GM12892 (cell line): ENCODE results near the gene STN1.
A peak's percentile ranks its signal among the peaks of the same experiment; 100 is the strongest.

Source experiments
- DNase-seq: peaks from one replicate; pipeline ENCODE4 v3.0.0; 2011; ENCODE audit not compliant: insufficient read length
- FAIRE-seq: peaks from 2 replicates; lab custom pipeline; 2011; peaks lifted over from hg19 to GRCh38; lab: Jason Lieb, UNC
- POLR2A ChIP-seq: IDR thresholded peaks from 2 replicates; pipeline ENCODE4 v1.6.1; 2011; ENCODE audit warnings: low read depth, low read length, control low read depth
- POLR2AphosphoS5 ChIP-seq: IDR thresholded peaks from 2 replicates; pipeline ENCODE4 v1.6.1; 2011; ENCODE audit warnings: low read depth, low read length, control low read depth
- TAF1 ChIP-seq: IDR thresholded peaks from 2 replicates; pipeline ENCODE4 v1.6.1; 2011; ENCODE audit warnings: low read depth, mild to moderate bottlenecking, control low read depth, low read length, borderline replicate concordance

STN1 gene

GRCh38 chr10:103884681-103885139, 33.3 kb downstream of the STN1 start:
- DNase-seq: peak; percentile 32
- peak; percentile 88 for FAIRE-seq
- TF ChIP-seq POLR2AphosphoS5 (no peak), POLR2A (no peak), TAF1 (no peak)

GRCh38 chr10:103882285-103883007, 35.5 kb downstream of the STN1 start:
- DNase-seq (no peak), FAIRE-seq (no peak)
- TF ChIP-seq TAF1: no peak
- TF ChIP-seq POLR2AphosphoS5: no peak
- TF ChIP-seq POLR2A: no peak

GRCh38 chr10:103881416-103882284, 36.3 kb downstream of the STN1 start:
- FAIRE-seq (no peak), DNase-seq (no peak)
- no peak for TF ChIP-seq POLR2AphosphoS5
- no peak for TF ChIP-seq POLR2A
- no peak for TF ChIP-seq TAF1

GRCh38 chr10:103879831-103880230, 38.2 kb downstream of the STN1 start:
- FAIRE-seq (no peak), DNase-seq (no peak)
- no peak for TF ChIP-seq TAF1
- no peak for TF ChIP-seq POLR2AphosphoS5
- no peak for TF ChIP-seq POLR2A

- no peak for DNase-seq
- no peak for FAIRE-seq
- TF ChIP-seq POLR2A (no peak), TAF1 (no peak), POLR2AphosphoS5 (no peak)
Observed at GRCh38 chr10:103879409-103879808, 38.6 kb downstream of the STN1 start.

GRCh38 chr10:103877861-103878260, 40.1 kb downstream of the STN1 start:
- TF ChIP-seq TAF1: no peak
- TF ChIP-seq POLR2AphosphoS5: no peak
- no peak for TF ChIP-seq POLR2A
- DNase-seq (no peak), FAIRE-seq (no peak)

GRCh38 chr10:103876155-103876554, 41.8 kb downstream of the STN1 start:
- DNase-seq: no peak
- no peak for FAIRE-seq
- no peak for TF ChIP-seq TAF1
- TF ChIP-seq POLR2AphosphoS5: no peak
- no peak for TF ChIP-seq POLR2A

- FAIRE-seq: no peak
- DNase-seq: no peak
- TF ChIP-seq TAF1: no peak
- TF ChIP-seq POLR2AphosphoS5: no peak
- TF ChIP-seq POLR2A: no peak
Observed at GRCh38 chr10:103874730-103875129, 43.3 kb downstream of the STN1 start.

GRCh38 chr10:103872137-103872931, 45.6 kb downstream of the STN1 start:
- TF ChIP-seq POLR2AphosphoS5 (no peak), POLR2A (no peak), TAF1 (no peak)
- FAIRE-seq (no peak), DNase-seq (no peak)

GRCh38 chr10:103871006-103871405, 47.0 kb downstream of the STN1 start:
- no peak for FAIRE-seq

GRCh38 chr10:103870516-103870915, 47.5 kb downstream of the STN1 start:
- TF ChIP-seq POLR2AphosphoS5 (no peak), POLR2A (no peak), TAF1 (no peak)
- DNase-seq (no peak), FAIRE-seq (no peak)

More at GRCh38 chr10:103871006-103871405, 47.0 kb downstream of the STN1 start:
- no peak for DNase-seq
- TF ChIP-seq POLR2AphosphoS5: no peak
- no peak for TF ChIP-seq TAF1
- no peak for TF ChIP-seq POLR2A

GRCh38 chr10:103869336-103869735, 48.6 kb downstream of the STN1 start:
- no peak for TF ChIP-seq POLR2A
- TF ChIP-seq POLR2AphosphoS5: no peak
- TF ChIP-seq TAF1: no peak
- DNase-seq (no peak), FAIRE-seq (no peak)
